ENCODE measurements around the gene CAMSAP1.

Gene CAMSAP1

DNA sequence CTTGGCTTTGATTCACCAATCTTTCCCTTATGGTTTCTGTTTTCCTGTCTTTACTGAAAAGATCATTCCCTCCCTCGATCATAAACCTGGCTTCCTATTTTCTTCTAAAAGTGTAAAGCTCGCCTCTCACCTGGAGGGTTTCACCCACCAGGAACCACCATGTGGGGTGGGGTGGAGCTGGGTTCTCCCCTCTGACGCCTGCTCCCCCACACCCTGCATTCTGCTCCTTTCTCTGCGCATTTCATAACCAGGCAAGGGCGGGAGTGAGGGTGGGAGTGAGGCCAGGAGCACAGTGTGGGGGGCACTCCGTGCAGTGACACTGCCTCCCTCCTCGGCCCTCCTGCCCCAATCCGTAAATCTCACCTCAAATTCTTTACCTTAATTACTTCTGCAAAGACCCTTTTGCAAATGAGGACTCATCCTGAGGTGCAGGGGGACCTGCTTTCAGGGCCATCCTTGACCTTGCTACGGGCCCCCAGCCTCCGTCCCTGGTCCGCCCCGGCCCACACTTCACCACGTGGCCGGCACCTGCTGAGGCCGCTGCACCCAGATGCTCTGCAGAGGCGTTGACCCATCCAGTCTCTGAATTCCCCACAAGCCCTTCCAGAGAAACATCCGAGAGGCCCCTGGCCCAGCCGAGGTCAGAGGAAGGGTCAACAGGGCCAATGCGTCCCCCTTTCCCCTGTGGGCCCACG lies 146.0 kb downstream of the CAMSAP1 start:
- TF ChIP-seq EZH2 (IDR thresholded peaks at IDR 0.05; ENCODE audit: borderline replicate concordance, low read length), result no peak
- TF ChIP-seq, protein P1, sequence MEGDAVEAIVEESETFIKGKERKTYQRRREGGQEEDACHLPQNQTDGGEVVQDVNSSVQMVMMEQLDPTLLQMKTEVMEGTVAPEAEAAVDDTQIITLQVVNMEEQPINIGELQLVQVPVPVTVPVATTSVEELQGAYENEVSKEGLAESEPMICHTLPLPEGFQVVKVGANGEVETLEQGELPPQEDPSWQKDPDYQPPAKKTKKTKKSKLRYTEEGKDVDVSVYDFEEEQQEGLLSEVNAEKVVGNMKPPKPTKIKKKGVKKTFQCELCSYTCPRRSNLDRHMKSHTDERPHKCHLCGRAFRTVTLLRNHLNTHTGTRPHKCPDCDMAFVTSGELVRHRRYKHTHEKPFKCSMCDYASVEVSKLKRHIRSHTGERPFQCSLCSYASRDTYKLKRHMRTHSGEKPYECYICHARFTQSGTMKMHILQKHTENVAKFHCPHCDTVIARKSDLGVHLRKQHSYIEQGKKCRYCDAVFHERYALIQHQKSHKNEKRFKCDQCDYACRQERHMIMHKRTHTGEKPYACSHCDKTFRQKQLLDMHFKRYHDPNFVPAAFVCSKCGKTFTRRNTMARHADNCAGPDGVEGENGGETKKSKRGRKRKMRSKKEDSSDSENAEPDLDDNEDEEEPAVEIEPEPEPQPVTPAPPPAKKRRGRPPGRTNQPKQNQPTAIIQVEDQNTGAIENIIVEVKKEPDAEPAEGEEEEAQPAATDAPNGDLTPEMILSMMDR (IDR thresholded peaks at IDR 0.05; ENCODE audit: low read length), result no peak
- 0 out of 2 replicates have a peak, but pooled peaks cover 3% of the 10 kb centered on the region for H3K27me3 ChIP-seq (ENCODE audit: insufficient read depth, low read length)
- no peaks in the 10 kb centered on the region for H3K79me2 ChIP-seq (ENCODE audit: insufficient read depth, low read length)
- H2AFZ ChIP-seq (ENCODE audit: low read length), result no peak overlapping the region
- no peak overlapping the region for H3K4me3 ChIP-seq (ENCODE audit: low read depth, low read length, poor library complexity, severe bottlenecking)
- H3F3A ChIP-seq (ENCODE audit: insufficient read depth, low read length), result no peaks in the 10 kb centered on the region
- H3K27ac ChIP-seq (ENCODE audit: low read depth, low read length, poor library complexity, severe bottlenecking), result no peak overlapping the region
- no peaks in the 10 kb centered on the region for H4K20me1 ChIP-seq (ENCODE audit: insufficient read depth, low read length)
- H3K4me1 ChIP-seq (ENCODE audit: insufficient read depth, low read length, severe bottlenecking), result no peaks in the 10 kb centered on the region
- no peaks in the 10 kb centered on the region for H3K9me3 ChIP-seq (ENCODE audit: low read length)
- H3K36me3 ChIP-seq (ENCODE audit: insufficient read depth, low read length), result no peaks in the 10 kb centered on the region
- no peak overlapping the region for H3K4me2 ChIP-seq (ENCODE audit: low read length)
- no peak overlapping the region for H3K9ac ChIP-seq (ENCODE audit: low read length)
- no peaks in the 10 kb centered on the region for H3K9me2 ChIP-seq (ENCODE audit: low read depth, low read length)

DNA sequence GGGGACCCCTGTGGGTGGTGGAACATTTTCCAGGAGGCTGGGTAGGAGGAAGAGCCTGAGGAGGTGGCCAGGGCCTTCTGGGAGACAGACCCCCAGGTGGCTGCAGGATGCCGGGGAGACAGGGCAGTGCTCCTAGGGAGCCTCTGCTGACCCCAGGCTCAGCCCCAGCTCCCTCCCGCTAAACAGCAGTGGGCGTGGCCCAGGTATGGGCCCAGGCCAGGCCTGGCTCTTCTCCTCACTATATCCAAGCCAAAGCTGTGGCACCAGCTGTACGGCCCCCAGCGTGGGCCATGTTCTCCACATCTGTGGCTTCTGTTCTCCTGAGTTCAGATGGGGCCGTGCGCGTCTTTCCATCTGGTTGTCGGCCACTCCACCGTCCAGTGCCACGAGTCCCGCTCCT lies 146.9 kb downstream of the CAMSAP1 start:
- no peaks in the 10 kb centered on the region for H3K4me1 ChIP-seq (ENCODE audit: insufficient read depth, low read length, severe bottlenecking)
- no peaks in the 10 kb centered on the region for H3K9me3 ChIP-seq (ENCODE audit: low read length)
- TF ChIP-seq, protein P1 (IDR thresholded peaks at IDR 0.05; ENCODE audit: low read length), result no peak
- TF ChIP-seq EZH2 (IDR thresholded peaks at IDR 0.05; ENCODE audit: borderline replicate concordance, low read length), result no peak
- no peak overlapping the region for H3K9ac ChIP-seq (ENCODE audit: low read length)
- H4K20me1 ChIP-seq (ENCODE audit: insufficient read depth, low read length), result no peaks in the 10 kb centered on the region
- no peaks in the 10 kb centered on the region for H3K79me2 ChIP-seq (ENCODE audit: insufficient read depth, low read length)
- peaks cover 6% of the 10 kb centered on the region; the same call in 1 of the 2 replicates for H3K27me3 ChIP-seq (ENCODE audit: insufficient read depth, low read length)
- H3K4me3 ChIP-seq (ENCODE audit: low read depth, low read length, poor library complexity, severe bottlenecking), result no peak overlapping the region
- no peaks in the 10 kb centered on the region for H3K36me3 ChIP-seq (ENCODE audit: insufficient read depth, low read length)
- no peak overlapping the region for H3K4me2 ChIP-seq (ENCODE audit: low read length)
- no peak overlapping the region for H3K27ac ChIP-seq (ENCODE audit: low read depth, low read length, poor library complexity, severe bottlenecking)
- no peaks in the 10 kb centered on the region for H3F3A ChIP-seq (ENCODE audit: insufficient read depth, low read length)
- H3K9me2 ChIP-seq (ENCODE audit: low read depth, low read length), result no peaks in the 10 kb centered on the region
- H2AFZ ChIP-seq (ENCODE audit: low read length), result no peak overlapping the region

DNA sequence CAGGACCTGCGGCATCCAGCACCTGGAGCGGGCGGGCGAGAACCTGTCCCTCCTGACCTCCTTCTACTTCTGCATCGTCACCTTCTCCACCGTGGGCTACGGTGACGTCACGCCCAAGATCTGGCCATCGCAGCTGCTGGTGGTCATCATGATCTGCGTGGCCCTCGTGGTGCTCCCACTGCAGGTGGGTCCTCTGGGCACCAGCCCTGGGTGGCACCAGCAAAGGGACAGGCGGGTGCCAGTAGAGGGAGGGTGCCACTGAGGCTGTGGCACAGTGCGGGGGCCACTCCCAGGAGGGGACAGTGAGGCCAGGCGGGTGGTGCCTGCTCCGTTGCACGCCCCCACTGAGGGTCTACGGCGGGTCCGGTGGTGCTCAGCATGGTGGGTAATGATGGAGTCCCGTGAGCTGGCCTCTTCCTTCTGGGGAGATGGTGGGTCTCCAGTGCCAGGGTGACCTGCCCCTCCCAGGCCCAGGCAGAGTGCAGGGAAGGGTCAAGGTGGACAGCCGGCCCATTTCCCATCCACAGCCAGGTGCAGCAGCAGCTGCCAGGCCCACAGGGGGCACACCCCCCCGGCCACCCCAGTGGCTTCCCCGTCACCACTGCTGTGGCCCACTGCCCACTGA lies 147.6 kb downstream of the CAMSAP1 start:
- H3K4me3 ChIP-seq (ENCODE audit: low read depth, low read length, poor library complexity, severe bottlenecking), result no peak overlapping the region
- peaks cover 9% of the 10 kb centered on the region; the same call in 1 of the 2 replicates for H3K27me3 ChIP-seq (ENCODE audit: insufficient read depth, low read length)
- no peak for TF ChIP-seq EZH2 (IDR thresholded peaks at IDR 0.05; ENCODE audit: borderline replicate concordance, low read length)
- TF ChIP-seq, protein P1 (IDR thresholded peaks at IDR 0.05; ENCODE audit: low read length), result no peak

More for the DNA sequence above, 147.6 kb downstream of the CAMSAP1 start:
- H3K4me1 ChIP-seq (ENCODE audit: insufficient read depth, low read length, severe bottlenecking), result no peaks in the 10 kb centered on the region
- no peaks in the 10 kb centered on the region for H4K20me1 ChIP-seq (ENCODE audit: insufficient read depth, low read length)
- H3K36me3 ChIP-seq (ENCODE audit: insufficient read depth, low read length), result no peaks in the 10 kb centered on the region
- no peaks in the 10 kb centered on the region for H3F3A ChIP-seq (ENCODE audit: insufficient read depth, low read length)
- no peaks in the 10 kb centered on the region for H3K79me2 ChIP-seq (ENCODE audit: insufficient read depth, low read length)
- no peaks in the 10 kb centered on the region for H3K9me2 ChIP-seq (ENCODE audit: low read depth, low read length)
- H3K27ac ChIP-seq (ENCODE audit: low read depth, low read length, poor library complexity, severe bottlenecking), result no peak overlapping the region
- H3K4me2 ChIP-seq (ENCODE audit: low read length), result no peak overlapping the region
- no peak overlapping the region for H2AFZ ChIP-seq (ENCODE audit: low read length)
- H3K9me3 ChIP-seq (ENCODE audit: low read length), result no peaks in the 10 kb centered on the region
- no peak overlapping the region for H3K9ac ChIP-seq (ENCODE audit: low read length)
